CD4-positive, alpha-beta T cell treated with Interleukin-17A for 1 hour (primary cell): ENCODE results near the gene AADACL2.
"Not testable (repeated sequence)": the region's sequence is repeated elsewhere in the genome, so short reads cannot be mapped to it uniquely, and the experiment has no call there.

Experiments
- DNase-seq: peaks from one replicate; pipeline ENCODE4 v3.0.0-alpha.2; 2020

The AADACL2 gene, protein sequence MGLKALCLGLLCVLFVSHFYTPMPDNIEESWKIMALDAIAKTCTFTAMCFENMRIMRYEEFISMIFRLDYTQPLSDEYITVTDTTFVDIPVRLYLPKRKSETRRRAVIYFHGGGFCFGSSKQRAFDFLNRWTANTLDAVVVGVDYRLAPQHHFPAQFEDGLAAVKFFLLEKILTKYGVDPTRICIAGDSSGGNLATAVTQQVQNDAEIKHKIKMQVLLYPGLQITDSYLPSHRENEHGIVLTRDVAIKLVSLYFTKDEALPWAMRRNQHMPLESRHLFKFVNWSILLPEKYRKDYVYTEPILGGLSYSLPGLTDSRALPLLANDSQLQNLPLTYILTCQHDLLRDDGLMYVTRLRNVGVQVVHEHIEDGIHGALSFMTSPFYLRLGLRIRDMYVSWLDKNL

DNA sequence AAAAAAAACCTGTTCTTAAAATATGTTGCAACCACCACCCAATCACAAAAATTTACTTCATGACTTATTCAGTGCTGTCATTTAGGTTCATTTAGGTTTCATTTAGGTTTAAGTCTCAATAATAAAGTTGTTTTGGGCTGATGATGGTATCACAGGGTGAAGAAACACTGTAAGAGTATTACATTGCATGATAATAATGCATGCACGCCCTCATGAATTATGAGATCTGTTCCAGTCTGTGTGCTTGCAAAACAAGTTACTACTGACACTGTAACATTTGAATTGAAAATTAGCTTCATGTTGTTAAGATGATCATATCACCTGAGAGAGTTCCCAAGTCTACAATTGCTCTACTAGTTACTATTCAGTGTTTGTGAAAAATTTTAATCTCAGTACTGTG is at the start of gene AADACL2:
TSS of gene AADACL2 (plus strand) at position 315 of the 400 bp plus-strand sequence. CDS start 109 bp downstream, outside the sequence.
- no peak for DNase-seq

DNA sequence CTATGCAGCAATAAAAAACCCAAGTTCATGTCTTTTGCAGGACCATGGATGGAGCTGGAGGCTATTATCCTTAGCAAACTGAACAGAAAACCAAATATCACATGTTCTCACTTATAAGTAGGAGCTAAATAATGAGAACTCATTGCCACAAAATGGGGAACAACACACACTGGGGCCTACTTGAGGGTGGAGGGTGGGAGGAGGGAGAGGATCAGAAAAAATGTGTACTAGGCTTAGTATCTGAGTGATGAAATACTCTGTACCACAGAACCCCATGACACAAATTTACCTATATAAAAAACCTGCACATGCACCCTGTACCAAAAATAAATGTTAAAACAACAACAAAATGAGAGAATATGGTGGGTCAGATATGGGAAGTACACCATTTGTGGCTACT is 49.6 kb upstream of the AADACL2 start:
- DNase-seq: no peak

DNA sequence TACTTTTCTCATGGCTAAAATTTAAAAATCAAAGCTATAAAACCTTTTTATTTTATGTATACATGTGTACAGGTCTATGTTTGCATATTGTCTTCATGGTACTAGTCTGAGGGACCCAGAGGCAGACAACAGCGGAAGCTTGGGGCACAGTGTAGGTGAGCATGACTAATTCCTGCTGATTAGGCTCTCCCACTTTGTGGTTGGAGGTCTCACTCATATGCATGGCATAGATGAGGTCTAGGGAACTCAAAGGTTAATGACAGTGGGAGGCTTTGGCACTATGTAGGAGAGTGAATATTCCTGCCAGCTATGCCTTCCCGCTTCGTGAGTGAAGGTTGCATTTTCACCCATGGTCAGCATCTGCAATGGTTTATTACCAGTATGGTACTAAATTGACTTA is 47.5 kb upstream of the AADACL2 start:
- DNase-seq: no peak

DNA sequence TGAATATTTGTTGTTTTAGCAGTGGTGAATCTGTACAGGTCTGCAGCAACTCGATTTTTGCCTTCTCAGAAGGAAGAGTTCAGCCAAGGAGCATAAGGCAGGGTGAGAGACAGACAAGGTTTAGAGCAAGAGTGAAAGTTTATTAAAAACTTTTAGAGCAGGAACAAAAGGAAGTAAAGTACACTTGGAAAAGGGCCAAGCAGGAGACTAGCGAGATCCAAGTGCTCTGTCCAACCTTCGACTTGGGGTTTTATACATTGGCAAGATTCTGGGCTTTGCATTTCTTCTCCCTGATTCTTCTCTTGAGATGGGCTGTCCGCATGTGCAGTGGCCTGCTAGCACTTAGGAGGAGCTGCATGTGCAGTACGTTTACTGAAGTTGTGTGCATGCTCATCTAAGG is 46.7 kb upstream of the AADACL2 start:
- DNase-seq: no peak

DNA sequence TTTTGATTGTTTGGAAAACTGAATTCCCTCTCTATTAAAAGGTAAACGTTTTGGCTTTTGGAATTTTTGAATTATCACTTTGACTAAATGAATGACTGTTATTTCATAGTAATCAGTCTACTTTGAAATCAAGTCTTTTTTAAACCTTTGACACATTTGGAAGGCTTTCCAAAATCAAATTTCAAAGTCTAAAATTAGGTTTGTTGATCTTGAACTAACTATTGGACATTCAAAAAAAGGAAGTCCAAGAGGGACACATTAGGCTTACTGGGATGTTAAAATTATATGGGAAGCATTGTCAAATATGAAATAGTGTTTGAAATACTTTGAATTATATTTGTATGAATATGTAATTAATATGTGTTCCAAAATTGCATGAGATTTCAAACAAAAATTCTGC is 45.2 kb upstream of the AADACL2 start:
- DNase-seq: no peak

DNA sequence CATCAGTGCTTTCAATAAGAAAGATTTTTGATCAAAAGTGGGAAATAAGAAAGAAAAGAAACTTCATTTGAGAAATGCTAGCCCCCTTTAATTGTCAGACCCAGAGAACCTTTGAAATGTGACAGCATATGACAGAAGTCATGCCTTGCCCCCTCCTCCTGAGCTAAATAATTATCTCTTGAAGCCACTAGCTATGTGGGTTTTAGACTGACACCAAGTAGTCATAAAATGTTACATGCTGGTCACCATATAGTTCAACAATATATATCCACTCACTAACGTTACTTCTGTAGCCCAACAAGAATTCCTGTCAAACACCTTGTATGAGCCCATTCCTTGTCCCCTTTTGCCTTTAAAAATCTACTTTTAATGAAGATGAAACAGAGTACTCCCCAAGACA is 43.1 kb upstream of the AADACL2 start:
- no peak for DNase-seq

DNA sequence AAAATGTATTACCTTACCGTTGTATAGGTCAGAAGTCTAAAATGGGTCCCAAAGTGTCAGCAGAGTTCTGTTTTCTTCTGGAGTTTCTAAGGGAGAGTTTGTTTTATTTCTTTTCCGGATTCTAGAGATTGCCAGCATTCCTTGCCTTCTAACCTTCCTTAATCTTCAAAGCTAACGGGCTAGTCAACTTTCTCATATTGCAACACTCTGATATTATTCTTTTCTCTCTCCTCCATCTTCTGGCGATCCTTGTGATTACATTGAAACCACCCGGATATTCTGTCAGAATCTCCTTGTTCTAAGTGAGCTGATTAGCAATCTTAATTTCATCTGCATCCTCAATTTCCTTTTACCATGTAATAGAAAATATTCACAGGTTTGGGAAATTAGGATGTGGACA is 36.2 kb upstream of the AADACL2 start:
- no peak for DNase-seq

DNA sequence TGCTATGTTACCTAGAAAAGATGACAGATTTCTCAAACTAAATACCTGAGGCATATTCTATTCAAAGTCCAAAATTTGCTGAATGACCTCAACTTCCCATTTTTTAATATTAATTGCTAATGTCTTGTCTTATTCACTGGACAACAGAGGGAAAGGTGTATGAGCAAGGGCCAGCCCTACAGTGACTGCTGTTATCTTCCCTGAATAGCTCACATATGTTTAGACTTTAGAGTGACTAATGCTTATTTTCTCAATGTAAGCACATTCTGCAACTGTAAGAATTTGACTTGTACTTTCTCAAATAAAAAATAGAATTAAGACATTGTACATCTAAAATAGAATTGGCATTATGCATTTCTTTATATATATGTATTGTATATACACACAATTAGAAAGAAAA is 26.5 kb upstream of the AADACL2 start:
- DNase-seq: no peak

DNA sequence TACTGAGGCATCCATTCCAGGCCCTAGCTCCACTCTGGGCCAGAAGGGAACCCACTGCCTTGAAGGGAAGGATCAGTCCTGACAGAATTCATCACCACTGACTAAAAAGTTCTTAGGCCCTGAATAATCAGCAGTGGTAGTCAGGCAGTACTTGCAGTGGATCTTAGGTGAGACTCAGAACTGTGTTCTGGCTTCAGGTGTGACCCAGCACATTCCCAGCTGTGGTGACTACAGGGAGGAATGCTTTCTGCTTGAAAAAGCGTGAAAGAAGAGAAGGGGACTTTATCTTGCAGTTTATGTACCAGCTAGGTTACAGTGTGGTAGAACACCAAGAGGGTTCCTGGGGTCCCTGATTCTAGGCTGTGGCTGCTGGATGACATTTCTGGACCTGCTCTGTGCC is 24.9 kb upstream of the AADACL2 start:
- DNase-seq: no peak

DNA sequence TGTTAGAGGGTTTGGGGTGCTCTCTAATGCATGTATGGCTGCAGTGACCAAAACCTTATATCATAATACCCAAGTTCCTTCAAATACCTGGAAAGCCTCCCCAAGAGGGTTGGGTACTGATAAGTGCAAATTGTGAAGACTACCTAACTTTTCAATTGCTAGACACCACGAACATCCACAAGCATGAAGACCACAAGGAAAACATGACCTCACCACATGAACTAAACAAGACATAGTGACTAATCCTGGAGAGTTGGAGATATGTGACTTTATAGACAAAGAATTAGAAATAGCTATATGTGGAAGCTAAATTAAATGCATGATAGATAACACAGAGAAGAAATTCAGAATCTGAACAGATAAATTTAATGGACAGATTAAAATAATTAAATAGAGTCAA is 23.9 kb upstream of the AADACL2 start:
- no peak for DNase-seq

DNA sequence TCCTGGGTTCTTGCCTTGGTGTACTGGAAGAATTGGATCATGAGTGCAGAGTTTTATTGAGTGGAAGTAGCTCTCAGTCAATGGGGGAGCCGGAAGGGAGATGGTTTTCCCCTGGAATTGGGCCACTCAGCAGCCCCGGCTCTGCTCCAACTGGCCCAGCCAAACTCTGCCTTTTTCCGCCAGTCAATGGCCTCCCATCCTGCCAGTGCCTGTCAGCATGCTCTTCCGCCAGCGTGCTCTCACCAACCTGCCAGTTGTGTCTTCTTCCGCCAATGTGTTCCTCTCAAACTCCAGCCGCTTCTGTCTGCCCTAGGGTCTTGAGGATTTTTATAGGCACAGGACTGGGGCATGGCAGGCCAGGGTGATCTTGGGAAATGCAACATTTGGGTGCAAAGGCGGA is 12.4 kb upstream of the AADACL2 start:
- no peak for DNase-seq

DNA sequence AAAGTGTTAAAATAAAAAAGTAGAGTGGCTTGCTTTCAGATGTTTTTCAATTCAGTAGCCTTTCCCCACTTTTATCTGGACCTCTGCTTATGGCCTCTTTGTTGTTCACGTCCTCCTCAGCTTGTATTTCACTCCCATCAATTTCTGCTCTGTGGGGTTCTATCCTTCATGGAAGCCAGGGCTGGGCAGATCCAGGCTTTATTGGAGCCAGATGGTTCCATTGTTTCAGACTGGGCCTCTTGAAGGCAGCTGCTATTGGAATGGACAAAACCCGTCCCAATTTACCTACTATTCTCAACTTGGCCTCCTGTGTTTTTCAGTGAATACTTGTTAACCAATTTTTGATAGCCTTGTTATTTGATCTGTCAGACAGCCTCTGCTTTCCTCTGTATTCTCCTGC is 10.9 kb upstream of the AADACL2 start:
- no peak for DNase-seq

DNA sequence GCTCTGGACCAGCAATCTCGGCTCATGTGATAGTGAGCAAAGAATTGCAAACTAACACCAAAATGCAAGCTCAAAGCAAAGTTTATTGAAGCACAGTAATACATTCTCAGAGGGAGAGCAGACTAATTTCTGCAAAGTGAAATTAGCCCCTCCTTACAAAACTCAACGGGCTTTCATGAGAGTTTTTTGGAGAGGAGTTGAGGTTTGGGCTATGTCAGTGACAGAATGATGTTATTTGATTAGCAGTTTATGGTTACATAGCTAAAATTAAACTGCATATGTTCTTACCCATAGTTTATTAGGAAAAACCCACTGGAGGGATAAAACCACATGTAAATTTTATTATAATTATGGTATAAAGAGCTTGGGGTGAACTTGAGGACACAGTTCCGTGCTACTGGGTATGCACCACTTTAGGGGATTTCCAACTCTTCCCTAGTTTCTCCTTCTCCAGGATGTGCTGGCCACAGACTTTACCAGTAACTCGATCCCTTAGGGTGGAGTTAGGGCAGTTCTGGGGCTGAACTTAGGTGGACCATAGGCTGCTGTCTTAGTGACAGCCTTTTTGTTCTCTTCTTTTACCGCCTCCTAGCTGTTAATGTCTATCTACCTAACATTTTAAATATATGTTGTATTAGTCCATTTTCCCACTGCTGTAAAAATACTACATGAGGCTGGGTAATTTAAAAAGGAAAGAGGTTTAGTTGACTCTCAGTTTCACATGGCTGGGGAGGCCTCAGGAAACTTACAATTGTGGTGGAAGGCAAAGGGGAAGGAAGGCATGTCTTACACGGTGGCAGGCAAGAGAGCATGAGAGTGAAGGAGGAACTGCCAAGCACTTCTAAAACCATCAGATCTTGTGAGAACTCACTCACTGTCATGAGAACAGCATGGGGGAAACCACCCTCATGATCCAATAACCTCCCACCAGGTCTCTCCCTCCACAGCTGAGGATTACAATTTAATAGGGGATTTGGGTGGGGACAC is 8.9 kb upstream of the AADACL2 start:
- DNase-seq: no peak

DNA sequence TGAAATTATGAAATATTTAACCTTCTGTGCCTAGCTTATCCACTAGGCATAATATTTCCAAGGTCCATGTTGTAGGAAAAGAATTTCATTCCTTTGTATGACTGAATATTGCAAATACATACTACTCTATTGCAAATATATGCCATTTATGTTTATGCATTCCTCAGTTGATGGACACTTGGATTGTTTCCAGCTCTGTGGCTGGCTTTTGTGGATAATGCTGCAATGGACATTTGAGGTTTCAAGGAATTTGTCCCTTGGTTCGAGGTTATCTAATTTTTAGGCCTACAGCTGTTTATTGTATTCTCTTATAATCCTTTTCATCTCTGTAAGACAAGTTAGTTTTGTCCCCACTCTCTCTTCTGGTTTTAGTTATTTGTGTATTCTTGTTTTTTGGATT is 7.7 kb upstream of the AADACL2 start:
- no peak for DNase-seq

DNA sequence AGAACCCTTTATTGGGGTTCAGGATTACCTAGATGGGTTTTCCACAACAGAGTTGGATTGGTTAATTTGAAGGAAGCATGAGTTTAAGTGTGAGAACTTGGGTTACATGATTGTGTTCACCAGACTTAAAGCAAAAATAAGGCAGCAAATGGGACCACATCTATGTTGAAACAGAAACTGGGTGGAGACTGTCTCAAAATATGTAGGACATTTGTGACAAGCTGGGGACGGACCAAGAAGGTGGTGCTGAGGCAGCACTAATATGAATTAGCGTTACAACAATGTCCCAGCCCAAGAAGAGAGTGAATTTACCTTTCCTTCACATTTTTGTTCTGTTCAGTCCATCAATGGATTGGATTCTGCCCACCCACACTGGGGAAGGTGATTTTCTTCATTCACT is 866 bp upstream of the AADACL2 start:
- DNase-seq: no peak

DNA sequence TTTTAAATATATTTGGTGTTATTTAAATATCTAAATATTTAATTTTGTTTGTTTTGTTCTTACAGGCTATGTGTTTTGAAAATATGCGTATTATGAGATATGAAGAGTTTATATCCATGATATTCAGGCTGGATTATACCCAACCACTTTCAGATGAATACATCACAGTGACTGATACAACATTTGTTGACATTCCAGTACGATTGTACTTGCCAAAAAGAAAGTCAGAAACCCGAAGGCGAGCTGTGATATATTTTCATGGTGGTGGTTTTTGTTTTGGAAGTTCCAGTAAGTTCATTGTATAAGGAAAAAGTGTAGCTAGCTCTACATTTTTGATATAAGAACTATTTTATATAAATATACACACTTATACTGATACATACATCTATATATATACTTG is 6.9 kb downstream of the AADACL2 start:
- no peak for DNase-seq

DNA sequence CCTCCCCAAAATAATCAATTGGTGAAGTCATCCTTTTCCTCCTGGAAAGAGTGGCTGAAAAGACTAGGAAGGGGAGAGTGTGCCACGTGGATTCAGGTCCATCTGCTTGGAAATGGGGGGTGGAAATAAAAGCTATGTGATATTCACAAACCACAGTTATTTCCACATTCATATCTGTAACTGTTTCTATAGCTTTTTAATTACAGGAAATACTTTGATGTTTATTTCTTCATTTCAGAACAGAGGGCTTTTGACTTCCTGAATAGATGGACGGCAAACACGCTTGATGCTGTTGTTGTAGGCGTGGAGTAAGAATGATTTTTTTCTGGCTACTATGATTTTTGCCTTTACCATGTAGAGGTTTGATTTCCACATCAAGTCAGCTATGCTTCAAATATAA is 10.1 kb downstream of the AADACL2 start:
- no peak for DNase-seq

DNA sequence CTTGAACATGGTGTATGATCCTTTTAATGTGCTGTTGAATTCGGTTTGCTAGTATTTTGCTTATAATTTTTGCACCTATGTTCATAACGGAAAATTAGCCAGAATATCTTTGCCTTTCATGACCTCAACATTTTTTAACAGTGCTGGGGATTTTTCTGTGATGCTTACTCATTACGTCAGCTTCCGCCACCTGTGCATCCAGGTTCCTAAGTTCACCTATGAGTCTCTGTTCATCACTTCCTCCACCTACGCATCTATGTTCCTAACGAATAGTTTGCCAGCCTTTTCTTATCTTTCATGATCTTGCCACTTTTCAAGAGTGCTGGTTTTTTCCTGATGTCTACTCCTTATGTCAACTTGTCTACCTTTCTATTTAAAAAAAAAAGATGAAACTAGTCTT is 16.5 kb downstream of the AADACL2 start:
- DNase-seq: no peak

DNA sequence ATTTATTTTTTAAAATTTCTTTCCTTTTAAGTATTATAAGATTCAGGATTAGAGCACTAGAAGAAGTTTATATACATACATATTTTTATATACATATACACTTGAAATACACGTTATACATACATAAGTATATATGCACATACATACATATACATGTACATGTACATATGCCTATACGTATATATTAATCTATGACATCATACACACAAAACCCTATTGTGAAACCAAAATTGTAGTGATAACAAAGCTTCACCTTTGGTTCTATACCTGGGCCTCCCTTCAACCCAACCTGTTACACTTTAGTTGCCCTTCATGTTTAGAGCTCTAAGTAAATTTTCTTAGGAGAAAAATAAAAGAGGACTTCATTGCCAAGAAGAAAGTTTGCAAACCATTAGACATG is 17.0 kb downstream of the AADACL2 start:
- DNase-seq: no peak

DNA sequence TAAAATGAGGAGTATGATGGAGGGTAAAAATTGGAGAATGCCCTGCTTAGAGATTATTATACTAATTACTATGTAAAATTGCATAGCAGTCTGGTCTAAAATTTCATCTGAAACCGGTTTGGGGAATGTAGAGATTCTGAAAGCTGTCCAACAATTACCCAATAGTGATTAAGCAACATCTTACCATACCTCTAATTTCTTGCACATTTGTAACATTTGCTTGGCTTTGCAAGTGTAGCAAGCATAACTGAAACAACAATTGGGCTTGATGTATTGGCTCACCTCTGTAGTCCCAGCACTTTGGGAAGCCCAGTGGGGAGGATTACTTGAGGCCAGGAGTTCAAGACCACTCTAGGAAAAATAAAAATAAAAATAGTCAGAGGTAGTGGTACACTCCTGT is 17.4 kb downstream of the AADACL2 start:
- DNase-seq: no peak

DNA sequence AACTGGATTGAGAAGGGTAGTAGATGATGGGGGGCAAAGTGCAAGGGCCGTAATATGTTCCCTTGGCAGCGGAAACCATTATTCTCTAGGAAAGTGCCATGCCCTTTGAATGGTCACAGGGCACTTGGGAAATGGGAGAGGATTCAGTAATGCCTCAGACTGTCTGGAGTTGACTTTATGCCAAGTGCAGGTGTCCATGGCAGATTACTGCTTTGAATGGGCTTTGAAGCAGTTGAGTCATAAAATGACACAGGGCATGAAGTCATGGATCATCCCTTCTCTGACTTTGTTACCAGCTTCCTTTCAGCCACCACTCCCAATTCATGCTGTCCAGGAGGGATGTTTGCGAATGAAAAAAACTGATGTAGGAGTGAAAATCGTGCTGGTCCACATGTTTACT is 20.1 kb downstream of the AADACL2 start:
- DNase-seq: no peak

DNA sequence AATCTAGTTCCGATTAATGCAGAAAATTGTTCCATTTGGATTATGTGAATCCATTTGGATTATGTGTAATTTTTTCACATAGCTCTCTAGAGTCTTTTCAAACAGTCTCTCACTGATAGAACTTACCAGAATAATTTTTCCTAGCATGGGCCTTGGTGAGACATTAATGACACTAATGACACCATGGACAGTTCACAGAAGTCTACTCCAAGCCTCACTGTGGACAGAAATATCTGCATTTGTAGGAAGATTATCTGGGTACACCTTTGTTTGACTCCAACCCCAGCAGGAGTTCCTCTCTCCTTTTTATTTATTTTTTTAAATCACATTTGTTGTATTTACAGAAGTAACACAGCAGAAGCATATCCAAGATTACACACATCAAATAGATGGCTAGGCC is 27.9 kb downstream of the AADACL2 start:
- no peak for DNase-seq

DNA sequence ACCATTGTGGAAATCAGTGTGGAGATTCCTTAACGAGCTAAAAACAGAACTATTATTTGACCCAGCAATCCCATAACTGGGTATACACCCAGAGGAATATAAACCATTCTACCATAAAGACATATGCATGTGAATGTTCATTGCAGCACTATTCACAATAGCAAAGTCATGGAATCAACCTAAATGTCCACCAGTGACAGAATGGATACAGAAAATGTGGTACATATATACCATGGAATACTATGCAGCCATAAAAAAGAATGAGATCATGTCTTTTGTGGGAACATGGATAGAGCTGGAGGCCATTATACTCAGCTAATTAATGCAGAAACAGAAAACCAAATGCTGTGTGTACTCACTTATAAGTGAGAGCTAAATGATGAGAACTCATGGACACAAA is 31.0 kb downstream of the AADACL2 start:
- DNase-seq: not testable (repeated sequence)

DNA sequence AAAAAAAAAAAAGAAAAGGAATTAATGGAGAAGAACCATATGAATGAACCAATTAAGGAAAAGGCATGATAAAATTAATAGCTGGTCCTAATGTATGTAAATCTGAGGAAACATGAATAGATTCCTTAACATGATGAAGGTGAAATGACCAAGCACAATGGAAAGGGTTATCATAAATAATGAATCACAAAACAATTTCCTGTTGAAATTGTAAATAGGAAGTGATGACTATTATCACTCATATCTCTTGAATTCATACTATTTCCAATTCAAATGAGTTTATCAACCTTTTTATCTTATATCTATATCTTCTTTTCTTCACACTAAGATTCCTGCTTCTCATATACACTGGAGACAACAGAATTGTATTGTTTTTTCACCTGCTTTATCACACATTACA is 32.0 kb downstream of the AADACL2 start:
- no peak for DNase-seq
